HG02885 (cell line): Measurements from ENCODE around the gene EEF1E1.

Source experiments
- ATAC-seq: cut with Tn5 transposase; IDR thresholded peaks from one replicate; pipeline ENCODE4 v1.9.1; 2021; ENCODE audit warnings: mild to moderate bottlenecking; ENCODE audit not compliant: unreplicated experiment, poor library complexity

The EEF1E1 gene

DNA sequence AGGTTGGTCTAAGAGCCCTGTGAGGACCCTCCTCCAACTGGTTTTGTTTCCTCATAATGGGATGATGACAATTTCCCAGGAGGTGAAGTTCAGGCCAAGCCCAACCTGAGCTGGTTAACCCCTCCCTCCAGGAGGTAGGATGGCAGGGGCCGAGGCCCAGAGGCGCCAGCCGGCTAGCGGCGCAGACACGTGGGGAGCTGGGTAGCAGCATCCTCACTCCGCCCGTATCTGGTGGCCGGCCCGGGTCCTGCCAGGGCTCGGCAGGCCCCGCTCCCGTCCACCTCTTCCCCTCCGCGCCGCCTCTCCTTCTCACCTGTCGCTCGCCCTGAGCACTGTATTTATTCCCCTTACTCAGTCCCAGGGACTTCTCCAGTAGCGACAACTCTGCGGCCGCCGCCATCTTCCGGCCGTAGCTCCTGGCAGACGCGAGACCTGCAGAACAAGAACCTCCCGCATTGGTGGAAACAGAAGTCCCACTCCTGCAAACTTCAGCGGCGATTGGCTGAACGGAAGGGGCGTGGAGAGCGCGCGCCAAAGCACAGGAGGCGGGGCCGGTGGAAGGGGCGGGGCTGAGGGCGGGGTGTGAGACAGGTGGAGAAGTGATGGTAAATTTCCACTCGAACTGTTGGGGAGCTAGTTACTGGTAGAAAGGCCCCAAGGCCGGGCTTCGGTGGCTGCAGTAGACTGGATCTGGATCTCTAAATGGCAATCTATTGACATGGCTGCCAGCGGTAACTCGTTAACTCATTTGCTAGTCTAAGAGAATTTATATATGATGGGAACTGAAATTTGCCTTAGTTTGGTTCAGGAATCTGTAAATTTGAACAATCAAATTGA lies at the start of gene EEF1E1:
Gene EEF1E1, minus strand, starts transcription at position 427 of the 837 bp plus-strand sequence. Its CDS starts 27 bp downstream, at position 400.
- peak; percentile 99 for ATAC-seq

DNA sequence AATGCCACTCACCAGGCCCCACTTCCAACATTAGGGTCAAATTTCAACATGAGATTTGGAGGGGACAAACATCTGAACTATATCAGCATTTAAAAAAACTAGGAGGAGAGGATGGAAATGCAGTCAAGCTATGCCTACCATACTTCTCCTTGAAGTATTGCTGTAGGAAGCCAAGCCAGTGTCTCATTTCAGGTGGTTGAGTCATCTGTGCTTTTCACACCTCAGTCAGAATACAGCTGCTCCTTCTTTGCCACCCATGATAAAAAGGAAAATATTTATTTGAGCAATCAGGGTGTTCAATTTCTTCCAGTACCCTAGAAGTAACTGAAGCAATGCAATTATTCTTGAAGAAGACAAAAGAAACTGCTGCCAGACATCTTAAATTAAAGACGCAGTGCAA lies 47.0 kb upstream of the EEF1E1 start:
- ATAC-seq, result no peak

DNA sequence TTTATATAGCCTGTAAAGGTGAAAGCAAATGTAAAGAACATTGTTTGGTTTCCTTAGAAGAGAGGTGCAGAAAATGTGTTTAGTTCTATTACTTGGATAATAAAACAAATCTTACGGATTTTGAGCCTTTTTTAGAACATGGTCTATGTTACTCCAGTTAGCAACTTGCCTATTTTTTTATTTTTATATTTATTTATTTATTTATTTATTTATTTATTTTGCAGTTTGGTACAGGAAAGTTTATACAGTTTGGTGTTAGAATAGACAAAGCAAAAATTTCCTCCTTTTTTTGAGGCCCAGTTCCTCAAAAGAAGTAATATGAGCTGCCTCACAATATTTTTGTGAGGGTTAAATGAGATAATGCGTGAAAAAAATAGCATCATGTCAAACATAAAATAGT lies 41.6 kb upstream of the EEF1E1 start:
- no peak for ATAC-seq

DNA sequence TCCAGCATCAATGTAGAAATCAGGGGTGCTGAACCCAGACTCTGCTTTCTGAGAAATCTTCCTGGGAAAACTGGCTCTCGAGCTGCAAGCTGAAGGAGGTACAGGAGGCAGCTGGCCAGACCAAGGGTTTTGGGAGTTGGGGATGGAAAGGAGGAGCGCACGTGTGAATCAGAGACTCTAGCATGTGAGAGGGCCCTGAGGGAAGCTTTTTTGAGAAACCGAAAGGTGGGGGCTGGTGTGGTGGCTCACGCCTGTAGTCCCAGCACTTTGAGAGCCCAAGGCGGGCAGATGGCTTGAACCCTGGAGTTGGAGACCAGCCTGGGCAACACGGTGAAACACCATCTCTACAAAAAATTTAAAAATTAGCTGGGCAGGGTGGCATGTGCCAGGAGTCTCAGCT lies 37.1 kb upstream of the EEF1E1 start:
- no peak for ATAC-seq

DNA sequence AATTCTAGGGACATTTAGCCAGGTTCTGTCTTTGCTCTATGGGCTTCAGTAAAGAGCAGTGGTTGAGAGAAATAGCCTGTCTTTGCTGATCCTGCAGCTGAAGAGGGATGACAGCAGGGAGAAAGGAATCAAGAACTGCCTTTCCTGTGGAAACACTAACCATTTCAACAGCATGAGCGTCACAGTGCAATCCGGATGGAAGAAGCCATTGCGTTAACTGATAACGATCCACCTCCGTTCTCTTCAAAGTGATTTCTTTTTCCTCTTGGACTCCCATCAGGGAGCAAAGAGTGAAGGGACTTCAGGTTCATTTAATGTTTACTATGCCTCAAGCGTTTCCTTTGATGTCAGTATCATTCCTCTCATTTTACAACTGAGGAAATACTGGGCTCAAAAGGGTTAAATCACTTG lies 35.2 kb upstream of the EEF1E1 start:
- no peak for ATAC-seq

DNA sequence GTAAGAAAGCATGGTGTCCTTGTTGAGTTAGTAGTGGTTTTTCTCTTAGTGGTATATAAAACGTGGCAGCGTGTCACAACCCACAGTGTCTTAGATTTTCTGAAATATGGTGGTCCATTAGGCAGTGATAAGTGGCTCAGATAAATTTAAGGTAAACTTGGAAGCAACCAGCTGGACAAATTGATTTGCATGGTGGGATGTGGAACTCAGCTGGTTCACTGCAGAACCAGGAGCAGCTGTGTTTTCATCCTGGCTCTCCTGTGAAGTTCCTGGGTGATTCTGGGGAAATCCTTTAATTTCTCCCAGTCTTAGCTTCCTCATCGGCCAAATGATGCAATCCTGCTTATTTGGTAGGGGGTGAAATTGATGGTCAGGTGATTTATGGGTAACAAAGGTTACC lies 32.9 kb upstream of the EEF1E1 start:
- no peak for ATAC-seq

DNA sequence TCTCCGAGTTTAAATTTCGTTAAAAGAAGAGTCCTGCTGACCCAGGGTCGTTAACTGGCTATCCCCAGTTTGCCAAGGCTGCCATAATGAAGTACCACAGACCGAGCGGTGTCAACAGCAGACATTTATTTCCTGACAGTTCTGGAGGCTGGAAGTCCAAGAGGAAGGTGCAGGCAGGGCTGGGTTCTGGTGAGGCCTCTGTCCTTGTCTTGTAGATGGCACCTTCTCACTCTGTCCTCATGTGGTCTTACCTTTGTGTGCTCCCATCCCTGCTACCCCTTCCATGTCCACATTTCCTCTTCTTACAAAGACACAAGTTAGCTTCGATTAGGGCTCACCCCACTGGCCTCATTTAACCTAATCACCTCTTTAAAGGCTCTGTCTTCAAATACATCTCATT lies 29.8 kb upstream of the EEF1E1 start:
- no peak for ATAC-seq

DNA sequence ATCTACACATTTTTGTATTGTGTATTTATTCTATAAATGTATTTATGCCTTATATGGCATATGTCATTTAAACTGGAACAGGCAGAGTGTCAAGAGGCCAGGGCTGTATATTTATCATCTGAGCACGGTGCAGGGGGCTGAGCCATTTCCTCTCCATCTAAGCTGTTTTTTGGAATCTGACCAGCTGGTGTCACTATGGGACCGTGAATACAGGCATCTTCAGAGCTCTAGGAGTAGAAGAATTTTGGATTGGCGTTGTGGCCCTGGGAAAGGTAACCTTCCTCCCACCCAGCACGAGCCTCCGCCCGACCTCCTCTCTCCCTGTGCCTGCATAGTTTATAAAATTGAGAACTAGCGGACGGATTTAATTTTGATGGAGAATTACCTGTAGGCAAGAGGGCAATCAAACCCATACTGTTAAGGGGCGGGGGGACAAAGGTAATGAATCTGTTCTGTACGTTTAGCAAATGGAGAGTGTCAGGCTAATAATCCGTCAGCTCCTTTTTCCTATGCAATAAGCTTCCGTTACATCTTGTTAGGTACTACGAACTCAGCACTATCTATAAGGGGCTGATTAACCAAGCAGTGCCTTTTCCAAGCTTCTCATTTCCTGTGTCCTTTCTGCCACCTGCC lies 29.0 kb upstream of the EEF1E1 start:
- peak; percentile 79 for ATAC-seq

DNA sequence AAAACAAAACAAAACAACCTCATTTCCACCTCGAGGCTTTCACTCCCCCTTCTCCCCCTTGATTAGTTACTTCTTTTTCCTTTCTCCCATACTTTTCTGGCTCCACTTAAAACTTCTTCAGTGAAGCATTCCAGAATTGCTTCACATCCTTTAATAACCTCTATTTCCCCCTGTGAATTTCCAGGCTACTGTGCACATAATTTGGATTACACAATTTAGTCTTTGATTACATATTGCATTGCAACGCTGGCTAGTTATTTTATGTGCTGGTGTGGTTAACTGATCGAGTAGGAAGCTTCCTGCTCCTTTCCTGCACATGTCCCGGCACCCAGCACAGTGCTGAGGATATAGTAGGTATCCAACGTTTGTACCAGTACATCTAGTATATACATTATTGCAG lies 28.1 kb upstream of the EEF1E1 start:
- no peak for ATAC-seq

DNA sequence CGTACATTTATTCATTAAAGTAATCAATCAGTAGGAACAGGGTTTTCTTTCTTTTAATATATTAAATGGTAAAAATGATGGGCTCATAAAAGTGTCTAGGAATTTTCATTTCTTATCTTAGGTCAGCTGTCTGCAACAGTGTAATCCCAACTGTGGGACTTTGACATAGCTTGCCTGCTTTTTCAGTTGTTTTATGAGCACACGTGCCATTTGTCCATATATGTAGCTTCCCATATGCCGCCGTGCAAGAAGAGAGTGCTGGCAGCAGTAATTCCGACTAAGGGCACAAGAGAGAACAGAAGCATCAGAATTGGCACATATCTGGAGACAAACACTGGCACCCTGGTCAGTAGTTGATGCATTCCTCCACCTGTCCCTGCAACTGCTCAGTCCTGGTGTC lies 20.9 kb upstream of the EEF1E1 start:
- no peak for ATAC-seq

DNA sequence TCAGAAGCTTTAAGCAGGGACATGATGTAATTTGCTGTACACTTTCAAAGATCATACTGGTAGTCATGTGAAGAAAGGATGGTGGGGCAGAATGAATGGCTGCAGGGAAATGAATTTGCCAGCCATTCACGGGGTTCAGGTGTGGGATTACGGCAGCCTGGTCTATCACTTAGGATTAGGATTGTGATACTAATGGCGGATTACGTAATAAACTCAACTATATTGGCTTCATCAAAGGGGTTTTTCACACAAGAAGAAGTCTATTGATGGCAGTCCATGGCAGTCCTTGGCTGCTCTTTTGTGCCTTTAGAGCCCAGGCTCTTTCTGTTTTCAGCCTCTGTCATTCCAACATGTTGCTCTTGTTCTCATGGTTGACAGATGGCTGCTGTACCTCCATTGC lies 12.6 kb upstream of the EEF1E1 start:
- no peak for ATAC-seq

DNA sequence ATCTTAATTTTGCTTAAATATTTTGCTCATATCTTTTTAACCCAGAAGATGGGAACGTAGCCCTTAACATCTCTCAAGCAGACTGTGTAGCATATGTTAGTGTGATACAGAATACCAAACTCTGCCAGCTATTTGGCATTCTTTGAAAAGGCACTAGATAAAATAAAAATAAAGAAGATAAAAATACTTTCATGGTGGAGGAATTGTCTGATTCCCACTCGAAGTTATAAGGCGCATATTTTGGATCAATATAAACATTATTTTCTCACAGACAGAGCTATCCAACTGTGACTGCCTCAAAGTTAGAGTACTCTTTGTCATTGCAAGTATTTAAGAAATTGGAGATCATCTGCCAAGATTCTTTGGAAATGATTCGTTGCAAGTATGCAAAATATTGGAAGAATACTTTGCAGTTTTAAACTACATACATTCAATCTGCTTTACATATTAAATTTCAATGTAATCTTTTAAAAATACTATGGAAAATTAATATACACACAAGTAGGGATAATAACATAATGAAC lies 10.8 kb upstream of the EEF1E1 start:
- ATAC-seq, result no peak

DNA sequence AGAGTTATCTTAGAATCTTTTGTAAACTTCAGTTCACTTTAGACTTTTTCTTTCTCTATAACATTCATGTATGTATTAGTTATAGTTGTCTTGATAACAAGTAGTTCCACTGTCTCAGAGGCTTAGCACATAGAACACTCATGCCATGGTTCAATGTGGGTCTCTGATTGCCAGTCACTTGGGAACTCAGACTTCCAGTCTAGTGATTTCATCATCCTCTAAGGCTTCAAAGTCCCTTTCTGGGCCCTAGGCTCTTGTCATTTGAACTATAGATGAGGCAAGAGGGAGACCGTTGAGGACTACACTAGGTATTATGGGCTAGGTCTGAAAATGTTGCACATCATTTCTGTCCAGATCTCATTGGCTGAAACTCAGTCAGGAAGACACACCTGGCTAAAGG lies 8.4 kb upstream of the EEF1E1 start:
- ATAC-seq, result no peak

DNA sequence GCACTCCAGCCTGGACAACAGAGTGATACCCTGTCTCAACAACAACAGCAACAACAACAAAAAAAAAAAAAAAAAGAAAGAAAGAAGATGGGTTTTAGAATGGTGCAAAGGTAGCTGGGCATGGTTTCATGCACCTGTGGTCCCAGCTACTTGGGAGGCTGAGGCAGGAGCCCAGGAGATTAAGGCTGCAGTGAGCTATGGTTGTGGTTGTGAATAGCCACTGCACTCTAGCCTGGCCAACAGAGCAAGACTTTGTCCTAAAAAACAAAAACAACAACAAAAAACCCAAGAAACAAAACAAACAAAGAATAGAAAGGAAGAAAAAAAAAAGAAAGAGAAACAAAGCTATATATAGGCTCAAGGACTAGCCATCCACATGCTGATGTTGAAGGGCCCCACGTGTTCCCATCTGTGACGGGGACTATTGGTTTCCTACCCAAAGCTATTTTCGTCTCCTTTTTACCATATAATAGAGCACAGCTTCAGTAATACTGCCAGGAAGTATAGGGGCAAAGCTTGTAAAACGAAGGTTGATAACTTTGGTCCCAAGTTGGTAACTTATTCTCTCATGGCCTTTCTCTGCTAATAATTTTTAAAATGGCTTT lies 7.9 kb upstream of the EEF1E1 start:
- ATAC-seq, result peak; percentile 60

DNA sequence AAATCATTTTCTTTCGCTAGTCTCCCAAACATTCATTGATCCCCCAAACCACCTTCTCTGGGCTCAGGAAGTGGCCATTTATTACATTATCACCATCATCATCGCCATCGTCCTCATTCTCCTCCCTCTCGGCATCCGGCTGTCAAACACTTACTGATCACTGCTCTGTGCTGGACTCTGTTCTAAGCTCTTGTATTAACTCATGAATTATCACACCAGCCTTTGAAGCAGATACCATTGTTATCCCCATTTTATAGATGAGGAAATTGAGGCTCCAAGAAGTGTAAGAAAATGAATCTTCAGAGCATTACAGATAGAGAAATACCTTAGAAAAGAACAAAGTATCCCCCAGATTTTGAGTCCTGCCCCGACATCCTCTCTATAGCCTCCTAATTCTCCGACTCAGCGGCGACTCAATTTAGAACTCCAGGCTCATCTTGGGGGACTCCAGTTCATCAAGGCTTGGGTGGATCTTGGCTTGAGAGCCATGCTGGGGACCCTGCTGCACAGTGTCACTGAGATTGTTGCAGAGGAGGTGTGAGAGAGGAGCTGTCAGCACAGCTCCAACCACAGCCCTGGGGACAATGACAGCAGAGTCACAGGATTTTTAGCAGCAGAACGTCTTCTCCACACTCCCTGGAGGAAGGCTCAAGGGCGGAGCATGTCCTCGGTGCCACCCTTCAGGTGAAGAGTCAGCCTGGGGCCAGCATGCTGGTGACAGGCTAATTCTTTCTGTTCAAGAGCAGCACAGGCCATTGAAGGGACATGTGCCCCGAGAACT lies 6.6 kb upstream of the EEF1E1 start:
- ATAC-seq, result no peak

DNA sequence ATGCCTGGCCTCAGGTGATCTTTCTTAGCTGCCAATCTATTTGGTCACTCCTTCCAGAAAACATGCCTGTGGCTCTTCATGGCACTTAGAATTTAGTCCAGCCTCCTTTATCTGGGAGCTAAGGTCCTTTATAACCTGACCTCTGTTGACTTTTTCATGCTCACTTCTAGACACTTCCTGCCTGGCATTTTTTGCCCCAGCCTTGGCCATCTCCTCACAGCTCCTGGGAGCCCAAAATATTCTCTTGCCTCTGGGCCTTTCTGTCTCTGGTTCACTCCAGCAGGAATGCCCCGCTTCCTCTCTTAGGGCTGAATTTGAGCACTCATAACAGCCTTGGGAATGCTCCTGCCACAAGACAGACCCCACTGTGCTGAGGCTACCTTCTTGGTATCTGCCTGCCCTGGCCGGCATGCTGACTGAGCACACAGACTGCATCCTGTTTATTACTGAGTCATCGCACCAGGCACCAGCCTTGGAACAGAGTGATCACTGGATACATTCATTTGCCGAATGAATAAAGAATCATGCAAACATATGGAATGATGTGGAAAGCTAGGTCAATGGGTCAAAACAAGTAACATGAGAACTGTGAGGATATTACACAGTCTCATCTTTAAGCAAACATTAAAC lies 5.8 kb upstream of the EEF1E1 start:
- no peak for ATAC-seq

DNA sequence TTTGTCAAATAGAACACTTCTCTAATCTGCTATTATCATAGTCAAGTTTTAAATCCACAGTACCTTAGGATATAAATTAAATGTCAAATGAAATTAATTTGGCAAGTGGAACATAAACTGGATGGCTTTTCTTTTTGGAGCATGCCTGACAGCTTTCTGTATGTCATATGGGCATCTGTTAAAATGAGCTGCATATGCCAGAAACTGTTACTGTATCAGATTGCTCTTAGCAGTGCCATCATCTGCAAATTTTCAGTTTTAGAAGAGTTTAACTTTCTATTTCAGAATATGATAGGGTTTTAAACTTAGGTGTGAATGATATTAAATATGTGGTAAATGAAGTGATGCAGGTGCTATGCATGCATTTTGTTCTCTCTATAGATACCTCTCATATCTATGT lies 3.4 kb upstream of the EEF1E1 start:
- ATAC-seq, result no peak

DNA sequence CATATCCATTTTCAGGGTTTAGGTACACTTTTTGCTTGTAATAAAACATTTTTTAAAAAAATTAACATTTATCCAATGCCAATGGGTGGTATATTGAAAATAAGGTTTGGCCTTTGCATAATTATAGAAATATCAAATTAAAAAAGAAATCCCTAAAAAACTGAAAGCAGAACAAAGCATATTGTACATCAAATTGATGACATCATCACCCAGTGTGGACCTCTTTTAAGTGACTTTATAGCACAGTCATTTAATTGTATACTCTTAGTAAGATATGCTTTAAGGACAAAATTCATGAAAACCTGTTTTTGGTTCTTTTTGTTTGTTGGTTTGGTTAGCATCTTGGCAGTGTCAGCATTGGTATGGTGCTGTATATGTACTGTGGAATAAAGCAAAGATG lies 1.4 kb upstream of the EEF1E1 start:
- no peak for ATAC-seq

DNA sequence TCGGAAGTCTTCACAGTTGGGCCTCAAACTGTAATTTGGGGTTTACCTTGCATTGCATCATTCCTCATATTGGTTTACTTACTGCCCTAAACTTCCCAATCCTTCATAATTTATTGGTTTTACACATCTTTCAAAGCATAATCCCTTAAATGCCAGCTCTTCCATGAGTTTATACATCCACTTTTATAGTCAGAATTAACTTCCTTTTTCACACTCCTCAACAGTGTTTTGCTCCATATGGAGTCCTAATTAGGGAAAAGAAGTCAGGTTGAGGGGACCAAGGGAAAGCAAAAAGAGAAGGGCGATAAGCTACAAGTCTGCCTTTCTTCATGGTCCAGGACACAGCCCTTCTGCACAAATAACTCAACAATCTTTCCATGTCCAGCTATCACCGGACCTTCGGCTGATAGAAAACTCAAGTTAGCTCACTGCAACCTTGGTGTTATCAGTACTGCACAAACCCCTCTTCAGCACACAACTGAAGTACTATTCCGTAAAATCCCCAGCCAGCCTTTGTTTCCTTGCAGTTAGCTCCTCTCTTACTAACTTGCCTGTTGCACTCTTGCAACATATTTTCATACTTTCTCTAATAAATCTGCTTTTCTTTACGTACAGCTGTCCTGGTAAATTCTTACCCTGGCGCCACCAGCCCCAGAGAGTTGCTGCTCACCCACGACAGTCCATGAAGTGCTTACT lies 2.0 kb downstream of the EEF1E1 start:
- no peak for ATAC-seq

DNA sequence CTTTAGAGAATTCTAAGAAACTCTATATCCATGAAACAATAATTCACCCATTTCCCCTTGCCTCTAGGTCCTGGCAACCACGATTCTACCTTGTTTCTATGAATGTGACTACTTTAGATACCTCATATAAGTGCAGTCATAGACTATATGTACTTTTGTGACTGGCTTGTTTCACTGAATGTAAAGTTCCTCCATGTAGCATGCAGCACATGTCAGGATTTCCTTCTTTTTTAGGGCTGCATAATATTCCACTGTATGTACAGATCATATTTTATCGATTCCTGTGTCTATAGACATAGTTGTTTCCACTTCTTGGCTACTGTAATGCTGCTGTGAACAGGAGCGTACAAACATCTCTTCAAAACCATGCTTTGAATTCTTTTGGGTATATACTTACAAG lies 11.7 kb downstream of the EEF1E1 start:
- ATAC-seq, result no peak
